HG03066 (cell line): ENCODE measurements around the gene SLC10A6.

Experiments used
- ATAC-seq: cut with Tn5 transposase; IDR thresholded peaks from one replicate; pipeline ENCODE4 v1.9.1; 2021; ENCODE audit warnings: low read depth; ENCODE audit not compliant: unreplicated experiment

The SLC10A6 gene

DNA sequence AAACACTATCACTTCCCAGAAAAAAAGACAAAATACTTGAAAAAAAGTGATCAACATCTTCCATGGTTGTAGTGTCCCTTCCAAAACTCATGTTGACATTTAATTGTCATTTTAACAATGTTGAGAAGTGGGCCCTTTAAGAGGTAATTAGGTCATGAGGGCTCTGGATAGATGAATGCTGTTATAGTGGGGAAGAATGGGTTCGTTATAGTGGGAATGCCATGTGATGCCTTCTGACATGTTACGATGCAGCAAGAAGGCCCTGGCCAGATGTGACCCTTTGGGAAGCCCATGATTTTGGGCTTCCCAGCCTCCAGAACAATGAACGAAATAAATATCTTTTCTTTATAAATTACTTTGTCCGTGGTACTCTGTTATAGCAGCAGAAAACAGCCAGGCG is 4.0 kb upstream of the SLC10A6 start:
- ATAC-seq: no peak

DNA sequence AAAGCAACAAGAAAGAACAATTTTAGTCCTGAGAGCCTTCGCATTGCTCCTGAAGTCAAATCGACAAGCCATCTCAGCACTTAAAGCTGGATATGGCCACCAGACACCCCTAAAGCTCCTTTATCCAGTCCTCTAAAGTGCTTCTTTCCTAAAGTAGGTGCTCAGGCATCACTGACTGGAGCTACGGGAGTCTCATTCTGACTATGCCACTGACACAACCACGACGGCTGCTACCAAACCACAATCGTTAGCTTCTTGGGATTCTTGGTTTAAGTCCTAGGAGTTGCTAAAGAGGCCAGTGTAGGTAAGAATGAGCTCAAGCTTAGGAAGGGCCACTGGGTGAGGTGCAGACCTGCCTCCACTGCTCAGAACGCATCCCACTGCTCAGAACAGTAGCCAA is 1.0 kb downstream of the SLC10A6 start:
- ATAC-seq: no peak

DNA sequence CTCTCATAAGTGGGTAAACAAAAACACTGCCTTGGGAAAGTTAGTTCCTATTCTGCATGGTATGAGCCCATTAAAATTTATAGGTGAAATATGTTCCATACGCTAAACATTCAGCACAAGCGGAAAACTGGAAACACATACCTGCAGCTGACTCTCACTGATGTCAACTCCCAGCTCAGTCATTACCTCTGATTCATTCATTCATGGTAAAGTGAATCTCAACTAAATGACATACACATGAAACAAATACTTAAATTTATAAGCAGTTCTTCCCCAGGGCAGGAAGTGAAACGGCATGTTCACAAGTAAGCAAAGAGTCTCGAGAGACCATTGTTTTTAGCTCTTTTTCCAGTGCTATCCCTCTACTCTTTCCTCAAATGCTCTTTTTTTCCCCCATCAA is 1.6 kb downstream of the SLC10A6 start:
- no peak for ATAC-seq

DNA sequence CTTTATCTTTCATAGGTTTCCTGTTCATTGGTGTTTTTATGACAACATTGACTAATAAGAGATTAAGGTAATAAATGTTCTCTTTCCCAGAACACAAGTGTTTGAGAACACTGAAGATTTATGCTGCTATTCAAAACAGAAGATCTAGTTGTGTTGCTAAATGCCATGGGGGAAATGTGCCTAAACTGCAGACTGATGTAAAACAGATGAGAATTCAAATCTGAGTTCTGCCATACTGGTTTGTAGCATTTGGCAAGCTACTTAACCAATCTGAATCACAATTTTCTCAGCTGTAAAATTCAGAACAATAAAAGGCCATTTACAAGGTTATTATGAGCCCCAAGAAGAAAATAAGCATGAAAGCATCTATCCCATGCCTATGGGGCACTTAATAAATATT is 2.3 kb downstream of the SLC10A6 start:
- no peak for ATAC-seq

DNA sequence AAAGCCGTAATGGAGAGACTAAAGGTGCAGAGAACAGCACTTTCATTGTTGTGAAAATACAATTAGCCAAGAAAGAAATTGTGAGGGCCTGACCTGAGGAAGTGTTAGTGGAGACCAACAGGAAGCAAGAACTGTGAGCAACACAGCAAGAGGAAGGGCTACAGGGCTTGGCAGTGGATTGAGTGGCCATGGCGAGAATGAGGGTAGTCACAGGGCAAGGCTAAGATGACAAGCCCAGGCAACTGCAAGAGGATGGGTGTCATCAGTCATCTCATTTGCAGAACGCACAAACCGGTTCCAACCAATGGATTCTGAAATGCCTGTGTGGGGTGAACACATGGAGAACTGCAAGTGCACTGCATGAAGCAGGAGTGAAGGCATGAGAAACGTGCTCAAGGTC is 3.6 kb downstream of the SLC10A6 start:
- no peak for ATAC-seq

DNA sequence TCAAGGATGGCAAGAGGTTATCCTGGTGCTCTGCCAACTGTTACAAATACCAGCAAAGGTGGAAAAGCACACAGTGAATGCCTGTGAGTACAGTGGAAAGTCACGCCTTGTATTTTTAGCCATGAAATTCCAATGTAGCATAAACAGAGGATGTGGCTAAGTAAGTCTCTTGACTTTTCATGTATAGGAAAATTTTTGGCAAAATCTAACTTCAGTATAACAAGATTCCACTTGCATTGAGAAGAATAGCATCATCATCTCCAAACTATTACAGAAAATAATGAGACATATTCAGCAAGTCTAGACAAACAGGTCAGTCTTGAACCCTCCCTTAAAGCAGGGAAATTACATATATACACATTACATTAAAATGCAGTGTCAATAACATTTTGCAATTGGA is 7.9 kb downstream of the SLC10A6 start:
- no peak for ATAC-seq

DNA sequence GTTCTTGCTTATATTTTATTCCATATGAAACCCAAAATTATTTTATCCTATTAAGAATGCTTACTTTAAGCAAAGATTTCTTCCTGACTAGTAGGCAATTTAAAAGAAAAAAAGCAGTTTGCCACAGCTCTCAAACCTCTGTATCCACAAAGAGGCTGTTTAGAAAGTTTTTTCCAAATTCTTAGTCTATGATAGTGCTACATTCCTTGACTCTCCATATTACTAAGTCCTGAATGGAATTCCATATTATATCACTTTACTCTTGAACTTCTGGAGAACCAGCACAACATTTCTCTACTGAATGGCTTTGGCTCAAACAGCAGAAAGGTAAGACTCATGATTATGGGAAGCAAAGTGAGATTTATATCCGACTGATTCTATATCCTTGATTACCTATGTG is 8.3 kb downstream of the SLC10A6 start:
- ATAC-seq: no peak

DNA sequence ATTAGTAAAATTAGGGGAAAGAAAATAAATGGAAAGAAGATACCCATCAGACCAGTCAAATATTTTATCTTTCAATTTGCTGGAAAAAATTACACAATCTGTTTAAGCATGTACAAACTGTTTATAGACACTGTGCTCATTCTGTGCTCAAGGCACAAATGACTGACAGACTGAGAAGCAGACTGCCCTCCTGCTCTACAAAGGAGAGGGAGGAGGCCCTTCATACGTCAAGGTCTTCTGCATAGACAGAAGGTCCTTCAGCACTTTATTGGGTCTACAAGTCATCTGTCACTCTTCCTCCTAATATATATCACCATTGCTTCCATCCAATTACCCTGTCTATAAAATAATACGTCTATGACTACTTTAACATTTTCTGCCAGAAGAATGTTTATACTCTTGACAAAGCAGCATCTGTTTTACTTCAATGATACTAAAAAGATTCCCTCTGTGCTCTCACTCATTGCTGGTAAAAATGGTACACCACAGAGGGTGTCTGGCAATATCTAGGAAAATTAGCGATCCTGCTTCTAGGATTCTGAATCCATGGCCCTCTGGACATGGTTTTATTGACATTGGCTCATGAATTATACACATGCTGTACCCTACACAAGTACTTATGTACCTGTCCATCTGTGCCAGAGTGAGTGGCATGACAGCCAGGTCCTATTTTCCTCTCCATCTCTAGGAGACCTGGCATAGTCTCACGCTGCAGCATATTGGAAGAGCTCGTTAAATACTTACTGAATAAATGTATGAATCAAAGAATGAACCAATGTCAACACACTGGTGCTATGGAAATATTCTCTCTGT is 11.3 kb downstream of the SLC10A6 start:
- no peak for ATAC-seq

DNA sequence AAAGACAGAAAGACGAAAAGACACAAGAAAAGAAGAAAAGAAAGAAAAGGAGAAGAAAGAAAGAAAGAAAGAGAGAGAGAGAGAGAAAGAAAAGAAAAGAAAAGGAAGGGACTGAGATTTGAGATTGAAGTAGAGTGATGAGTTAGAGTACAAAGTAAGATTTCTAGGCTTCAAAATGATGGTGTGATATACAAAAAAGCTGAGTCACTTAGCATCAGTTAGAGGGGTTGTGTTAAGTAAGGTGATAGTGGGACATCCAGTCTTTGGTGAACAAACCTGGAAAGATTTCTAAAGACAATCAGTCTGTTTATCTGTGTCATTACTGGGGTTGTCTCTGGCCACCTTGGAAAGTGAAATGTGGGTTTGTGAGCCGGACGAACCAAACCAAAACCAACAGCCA is 13.5 kb downstream of the SLC10A6 start:
- no peak for ATAC-seq

DNA sequence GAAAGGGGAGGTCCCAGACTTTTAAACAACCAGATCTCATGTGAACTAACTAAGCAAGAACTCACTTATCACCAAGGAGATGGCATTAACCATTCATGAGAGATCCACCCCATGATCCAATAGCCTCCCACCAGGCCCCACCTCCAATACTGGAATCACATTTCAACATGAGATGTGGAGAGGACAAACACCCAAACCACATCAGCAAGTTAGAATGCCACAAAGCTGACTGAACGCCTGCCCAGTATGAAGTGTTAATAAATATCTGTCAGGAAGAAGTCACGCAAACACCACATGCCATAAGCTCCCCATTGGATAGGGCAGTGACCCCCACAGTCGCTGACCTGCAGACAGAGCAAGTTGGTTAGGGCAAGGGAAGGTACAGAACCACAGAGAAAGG is 14.3 kb downstream of the SLC10A6 start:
- ATAC-seq: no peak

DNA sequence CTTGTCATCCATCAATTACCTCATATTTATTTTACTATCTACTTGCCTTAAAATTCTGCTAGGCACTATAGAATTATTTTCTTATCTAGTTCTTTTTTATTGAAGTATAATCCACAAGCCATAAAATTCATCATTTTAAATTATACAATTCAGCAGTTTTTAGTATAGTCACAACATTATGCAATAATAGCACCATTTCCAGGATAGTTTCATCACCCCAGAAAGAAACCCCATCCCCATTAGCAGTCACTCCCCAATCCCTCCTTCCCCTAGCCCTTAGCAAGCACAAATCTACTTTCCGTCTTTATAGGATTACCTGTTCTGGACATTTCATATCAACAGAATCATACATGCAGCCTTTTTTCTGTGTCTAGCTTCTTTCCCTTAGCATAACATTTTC is 15.6 kb downstream of the SLC10A6 start:
- no peak for ATAC-seq

DNA sequence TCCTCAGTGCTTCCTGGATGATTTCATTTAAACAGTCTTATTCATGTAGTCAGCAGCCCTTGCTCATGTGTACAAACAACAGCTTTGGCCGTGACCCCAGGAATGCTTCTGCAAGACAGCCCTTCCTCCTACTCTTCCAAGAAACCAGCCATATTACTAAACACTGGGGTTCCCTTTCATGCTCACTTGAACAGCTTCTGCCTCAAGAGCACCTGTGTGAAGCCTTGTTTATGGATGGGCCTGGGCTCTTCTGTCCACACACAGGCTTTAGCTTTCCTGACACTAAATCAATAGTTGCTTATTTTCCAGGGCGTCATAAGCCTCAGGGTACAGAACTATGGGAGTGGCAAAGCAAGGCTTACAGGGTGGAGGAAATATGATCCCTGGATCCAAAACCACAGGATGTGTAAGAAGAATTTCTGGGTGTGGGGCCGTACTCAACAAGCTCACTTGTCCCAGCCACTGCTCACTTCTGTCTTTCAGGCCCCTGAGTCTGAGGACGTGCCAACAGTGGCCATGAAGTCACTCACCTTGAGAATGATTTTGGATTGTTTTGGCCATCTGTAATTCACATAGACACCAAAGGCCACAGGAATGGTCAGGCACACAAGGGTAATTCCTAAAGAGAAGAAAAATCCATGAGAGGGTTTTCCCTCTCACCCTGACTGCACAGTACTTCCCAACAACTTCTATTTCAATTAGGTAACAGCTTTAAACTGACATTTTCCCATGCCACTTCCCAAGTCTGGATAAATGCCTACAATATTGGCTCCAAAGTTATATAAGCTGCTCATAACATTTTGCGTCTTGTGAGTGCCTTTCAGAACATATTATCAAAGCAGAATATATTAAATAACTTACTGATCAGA is 17.7 kb downstream of the SLC10A6 start:
- ATAC-seq: no peak

DNA sequence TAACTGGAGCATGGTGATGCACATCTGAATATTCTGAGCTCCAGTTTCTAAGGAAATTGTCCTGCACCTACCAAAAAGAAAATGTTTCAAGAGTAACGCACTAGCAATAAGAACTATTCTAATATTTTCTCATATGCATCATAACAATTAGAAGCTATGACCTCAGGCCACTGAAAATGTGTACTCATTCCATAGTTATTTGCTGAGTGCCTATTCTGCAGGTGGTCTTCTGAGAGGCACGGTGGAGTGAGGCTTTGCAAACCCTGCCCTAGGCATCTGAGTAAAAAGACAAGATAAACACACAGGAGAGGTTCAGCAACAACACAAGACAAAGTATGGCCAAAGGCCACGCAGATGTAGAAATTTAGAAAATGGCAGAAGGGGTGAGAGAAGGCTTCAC is 23.7 kb downstream of the SLC10A6 start:
- no peak for ATAC-seq

DNA sequence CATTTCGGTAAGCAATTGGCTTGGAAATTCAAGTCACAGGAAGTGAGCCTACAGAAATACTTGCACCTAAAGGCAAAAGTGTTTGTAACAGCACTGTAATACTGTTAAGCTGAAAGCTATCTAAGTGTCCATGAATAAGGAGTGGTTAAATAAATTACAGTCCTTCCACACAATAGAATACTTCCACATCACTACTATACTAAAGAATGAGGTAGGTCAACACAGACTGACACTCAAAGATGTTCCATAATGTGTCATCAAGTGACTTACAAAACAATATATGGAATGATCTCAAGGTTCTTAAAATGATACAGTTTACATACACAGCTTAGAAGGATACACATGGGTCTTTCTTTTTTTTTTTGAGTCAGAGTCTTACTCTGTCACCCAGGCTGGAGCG is 27.0 kb downstream of the SLC10A6 start:
- no peak for ATAC-seq

DNA sequence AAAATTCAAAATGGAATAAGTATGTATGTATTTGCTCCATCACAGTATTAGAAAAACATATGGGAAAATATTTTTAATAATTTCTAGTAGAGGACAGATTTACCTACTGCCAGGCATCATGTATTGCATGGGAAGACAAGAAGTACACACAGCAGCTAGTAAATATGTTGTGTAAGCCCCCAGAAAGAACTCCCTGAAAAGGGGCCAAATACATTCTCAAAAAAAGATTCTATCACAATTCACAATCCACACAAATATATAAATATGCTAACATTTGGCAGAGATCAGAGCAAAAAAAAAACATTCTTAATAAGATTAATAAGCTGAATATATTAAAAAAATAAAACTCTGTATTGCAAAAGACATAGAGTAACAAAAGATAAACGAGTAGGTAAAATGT is 28.0 kb downstream of the SLC10A6 start:
- ATAC-seq: no peak

DNA sequence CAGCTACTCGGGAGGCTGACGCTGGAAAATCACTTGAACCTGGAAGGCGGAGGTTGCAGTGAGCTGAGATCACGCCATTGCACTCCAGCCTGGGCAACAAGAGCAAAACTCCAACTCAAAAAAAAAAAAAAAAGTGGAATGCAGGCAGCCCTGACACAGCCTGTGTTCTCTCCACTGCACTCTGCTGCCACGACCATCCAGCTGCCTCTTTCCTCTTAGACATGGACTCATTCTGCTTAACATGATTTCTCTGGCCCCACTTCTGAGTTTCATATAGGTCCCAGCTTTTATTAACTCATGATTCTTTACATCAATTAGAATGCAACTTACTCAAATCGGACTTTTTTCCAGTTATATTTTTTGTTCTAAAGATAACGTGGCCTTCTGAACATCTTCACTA is 29.6 kb downstream of the SLC10A6 start:
- ATAC-seq: no peak

DNA sequence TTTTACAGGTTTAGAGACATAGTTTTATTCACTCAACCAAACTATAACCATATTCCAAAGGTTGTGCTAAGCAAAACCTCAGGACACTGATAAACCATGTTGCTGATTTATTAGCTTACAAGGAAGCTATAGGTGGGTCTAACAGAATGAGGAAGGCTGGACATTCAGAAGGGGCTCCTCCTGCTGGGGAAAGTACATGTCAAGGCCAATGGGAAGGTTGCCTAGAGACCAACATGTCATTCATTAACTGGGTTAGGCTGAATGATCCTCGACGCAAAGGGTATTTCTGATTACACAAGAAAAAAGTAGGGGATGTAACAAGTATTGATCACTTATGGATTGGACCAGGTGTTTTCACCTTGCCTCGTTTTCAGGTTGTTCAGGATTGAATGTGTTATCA is 30.3 kb downstream of the SLC10A6 start:
- no peak for ATAC-seq

DNA sequence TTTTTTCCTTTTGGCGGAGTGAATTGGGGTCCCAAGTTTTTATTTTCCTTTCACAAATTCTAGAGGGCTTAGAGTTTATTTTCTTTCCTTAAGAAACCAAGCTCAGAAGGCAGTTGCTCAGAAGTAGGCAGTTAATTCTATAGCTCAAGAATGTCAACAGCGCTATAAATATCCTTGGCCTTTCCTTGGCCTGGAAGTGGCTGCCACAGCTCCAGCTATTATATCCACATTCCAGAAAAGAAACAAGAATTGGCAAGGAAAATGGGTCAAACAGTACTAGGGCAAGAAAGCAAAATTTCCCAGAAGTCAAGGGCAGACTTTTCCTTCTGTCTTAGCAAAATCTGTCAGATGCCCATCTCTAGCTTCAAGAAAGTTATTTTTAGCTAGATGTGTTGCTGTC is 31.0 kb downstream of the SLC10A6 start:
- ATAC-seq: no peak

DNA sequence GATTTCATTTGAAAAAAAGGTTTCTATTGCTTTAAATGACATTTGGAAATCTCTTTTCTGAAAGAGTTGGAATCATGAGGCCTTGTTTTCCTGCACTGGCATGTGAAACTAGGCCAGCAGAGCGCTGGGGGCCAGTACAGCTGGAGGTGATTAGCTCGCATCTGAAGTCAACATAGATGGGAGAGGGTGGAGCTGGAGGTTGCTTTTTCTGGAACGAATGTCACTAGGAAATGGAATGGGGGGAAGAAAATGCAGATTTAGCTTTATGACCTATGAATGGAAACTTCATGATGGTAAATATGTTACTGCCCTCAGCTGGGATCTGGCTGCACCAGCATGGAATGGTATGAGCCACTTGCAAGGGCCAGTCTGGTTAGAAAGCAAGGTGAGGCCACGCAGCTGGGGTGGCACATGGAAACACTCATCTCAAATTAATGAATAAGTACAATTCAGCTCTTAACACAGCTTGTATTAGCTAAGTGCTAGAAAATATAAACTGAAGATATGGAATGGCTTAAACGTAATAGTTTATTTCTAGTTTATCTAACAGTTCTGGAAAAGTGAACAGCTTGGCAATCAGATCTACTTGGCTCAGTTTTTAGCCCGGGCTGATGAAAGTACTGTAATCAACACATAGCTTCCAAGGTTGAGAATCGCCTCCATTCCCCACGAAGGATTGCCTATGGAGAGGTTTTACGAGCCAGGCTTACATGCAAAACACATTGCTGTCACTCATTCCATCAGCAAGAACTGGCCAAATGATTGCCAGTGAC is 32.5 kb downstream of the SLC10A6 start:
- ATAC-seq: no peak

DNA sequence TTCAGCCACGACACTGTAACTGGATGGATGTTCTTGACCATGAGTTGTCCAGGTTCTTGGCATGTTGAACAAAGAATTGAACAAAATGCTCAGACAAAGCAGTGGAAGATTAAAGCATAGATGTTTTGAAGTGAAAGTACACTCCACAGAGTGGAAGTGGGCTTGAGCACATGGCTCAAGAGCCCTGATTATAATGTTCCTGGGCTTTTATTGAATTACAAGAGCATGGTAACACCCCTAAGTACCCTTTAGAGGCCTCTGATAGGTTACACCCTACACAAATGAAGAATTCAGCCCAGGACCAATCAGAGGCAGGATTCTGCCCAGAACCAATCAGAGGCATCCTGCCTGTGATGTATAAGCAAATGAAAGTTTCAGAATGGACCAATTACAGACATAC is 33.5 kb downstream of the SLC10A6 start:
- ATAC-seq: no peak

DNA sequence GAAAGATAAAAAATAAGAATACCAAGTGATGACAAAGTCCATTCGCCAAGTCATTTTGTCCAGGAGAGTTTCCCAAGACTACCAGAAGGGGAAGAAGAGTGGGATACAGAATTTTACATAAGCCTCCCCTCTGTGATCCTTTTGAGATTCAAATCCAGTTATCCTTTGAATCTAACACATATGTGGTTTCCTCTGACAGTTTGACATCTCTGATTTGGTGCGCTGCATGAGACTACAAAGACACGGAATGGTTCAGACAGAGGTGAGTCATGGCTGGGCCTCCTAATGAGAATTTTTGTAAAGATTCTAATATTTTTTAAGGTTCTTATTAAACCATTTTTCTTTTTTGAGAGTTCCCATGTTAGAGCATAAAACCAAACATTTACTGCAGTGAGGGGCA is 38.3 kb downstream of the SLC10A6 start:
- no peak for ATAC-seq
